Inferior parietal cortex (tissue), 1 donor: ENCODE results near the gene OR51B2.
"Not testable (repeated sequence)": the region's sequence is repeated elsewhere in the genome, so short reads cannot be mapped to it uniquely, and the experiment has no call there.

ENCODE experiments used
- DNase-seq: peaks from one replicate; pipeline ENCODE4 v3.0.0-alpha.2; 2016; ENCODE audit errors: extremely low spot score

Gene OR51B2

DNA sequence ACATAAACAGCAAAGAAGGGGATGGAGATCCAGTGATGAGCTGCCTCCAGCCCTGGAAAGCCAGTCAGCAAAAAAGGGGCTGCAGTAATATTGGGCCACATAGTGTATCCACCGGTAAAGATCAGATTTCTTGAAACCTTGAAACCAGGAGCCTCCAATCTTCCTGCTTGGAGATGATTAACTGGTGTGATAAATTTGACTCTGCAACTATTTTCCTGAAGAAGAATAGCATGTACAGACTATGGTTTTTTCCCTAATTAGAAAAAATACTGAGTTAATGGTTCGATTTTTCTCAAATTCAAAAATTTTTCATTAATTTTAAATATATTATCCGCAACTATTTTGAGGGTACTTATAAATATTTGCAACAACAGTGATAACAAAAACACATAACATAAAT lies at the start of gene OR51B2:
Gene OR51B2 (minus strand): TSS at position 101 of the 400 bp plus-strand sequence. CDS start 0 bp downstream, at position 101.
- DNase-seq: no peak

- no peak for DNase-seq
Observed at GRCh38 chr11:5369789-5370188, 45.7 kb upstream of the OR51B2 start.

DNA sequence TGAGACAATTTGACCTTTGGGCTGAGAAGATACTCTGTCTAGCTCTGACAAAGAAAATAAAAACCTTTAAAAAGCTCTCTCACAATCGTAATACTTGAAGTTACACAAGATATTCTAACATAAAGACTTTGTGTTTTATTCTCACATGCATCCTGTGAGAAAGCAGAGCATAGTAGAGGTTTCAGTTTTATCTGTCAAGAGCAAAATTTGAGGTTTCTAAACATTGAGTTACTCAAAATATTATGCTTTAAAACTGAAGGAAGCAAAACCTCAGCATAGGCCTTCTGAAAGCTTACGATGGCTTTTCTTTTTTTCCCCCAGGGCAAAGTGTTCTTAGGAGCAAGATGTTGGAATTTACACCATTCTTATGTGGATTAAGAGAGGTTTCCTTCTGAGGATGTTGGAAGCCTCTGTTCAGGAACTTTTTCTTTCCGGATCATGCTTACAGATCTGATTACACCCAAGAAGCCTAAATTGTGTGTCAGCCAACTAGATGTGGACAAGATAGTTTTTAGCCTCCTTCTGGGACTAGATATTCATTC lies 44.5 kb upstream of the OR51B2 start:
- no peak for DNase-seq

- DNase-seq: no peak
Observed at GRCh38 chr11:5367448-5368074, 43.5 kb upstream of the OR51B2 start.

DNA sequence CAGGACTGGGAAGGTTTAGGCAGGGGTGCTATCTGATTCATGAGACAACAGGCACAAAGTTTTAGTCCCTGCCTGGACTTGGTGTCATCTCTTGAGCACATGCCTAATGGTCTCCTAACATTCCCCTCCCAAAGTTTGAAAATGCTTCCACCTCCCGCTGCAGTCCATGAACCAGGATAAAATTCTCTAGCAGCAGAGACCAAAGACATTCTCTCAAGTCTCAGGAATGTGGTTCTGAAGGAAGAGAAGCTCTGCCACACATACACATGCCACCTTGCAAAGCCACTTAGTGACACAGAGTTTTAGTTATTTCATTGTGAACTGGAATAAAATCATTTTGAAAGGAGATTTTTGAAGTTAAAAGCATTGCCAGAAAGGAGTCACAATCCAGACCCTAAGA lies 42.8 kb upstream of the OR51B2 start:
- no peak for DNase-seq

- DNase-seq: not testable (repeated sequence)
Observed at GRCh38 chr11:5366365-5366764, 42.3 kb upstream of the OR51B2 start.

DNA sequence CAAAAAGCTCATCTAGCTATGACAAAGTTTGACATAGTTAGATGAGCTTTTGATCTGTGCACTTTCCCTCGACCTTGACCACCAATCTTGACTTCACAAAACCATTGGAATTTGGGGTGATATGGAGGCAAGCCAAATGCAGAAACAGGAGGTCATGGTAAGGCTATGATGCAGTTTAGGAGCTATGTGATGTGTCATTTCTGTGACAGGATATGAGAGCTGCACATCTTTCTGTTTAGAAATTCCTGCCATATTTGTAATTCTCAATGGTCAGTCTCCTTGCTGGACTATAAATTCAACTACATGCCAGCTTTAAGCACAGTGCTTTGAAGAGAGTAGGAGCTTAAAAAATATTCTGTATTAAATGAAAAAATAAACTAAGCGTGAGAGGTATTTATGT lies 40.1 kb upstream of the OR51B2 start:
- DNase-seq: no peak

DNA sequence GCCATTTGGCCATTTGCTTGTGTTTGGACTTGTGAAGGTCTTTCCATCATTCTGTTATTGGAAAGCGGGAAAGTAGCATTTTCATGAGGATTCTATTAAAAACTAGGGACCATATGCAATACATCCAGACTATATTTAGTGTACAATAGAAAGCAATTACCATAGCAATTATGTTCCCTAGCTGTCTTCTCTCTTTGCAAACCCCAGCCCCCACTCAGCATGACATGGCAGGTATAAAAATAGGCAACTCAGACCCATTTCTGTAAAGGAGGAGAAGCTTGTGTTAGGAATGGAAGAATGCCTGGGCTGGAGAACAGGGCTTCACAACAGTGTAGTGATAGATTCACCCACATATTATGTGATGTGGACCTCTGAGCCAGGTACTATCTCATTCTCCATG lies 39.6 kb upstream of the OR51B2 start:
- no peak for DNase-seq

GRCh38 chr11:5362017-5362625 lies 38.0 kb upstream of the OR51B2 start:
- DNase-seq: no peak

DNA sequence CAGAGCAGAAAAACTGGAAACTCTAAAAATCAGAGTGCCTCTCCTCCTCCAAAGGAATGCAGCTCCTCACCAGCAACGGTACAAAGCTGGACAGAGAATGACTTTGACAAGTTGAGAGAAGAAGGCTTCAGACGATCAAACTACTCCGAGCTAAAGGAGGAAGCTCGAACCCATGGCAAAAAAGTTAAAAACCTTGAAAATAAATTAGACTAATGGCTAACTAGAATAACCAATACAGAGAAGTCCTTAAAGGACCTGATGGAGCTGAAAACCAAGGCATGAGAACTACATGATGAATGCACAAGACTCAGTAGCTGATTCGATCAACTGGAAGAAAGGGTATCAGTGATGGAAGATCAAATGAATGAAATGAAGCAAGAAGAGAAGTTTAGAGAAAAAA lies 31.9 kb upstream of the OR51B2 start:
- not testable (repeated sequence) for DNase-seq

GRCh38 chr11:5351208-5351607 lies 27.1 kb upstream of the OR51B2 start, which contains the start of gene OR51B6:
OR51B6 (plus strand) TSS chr11:5351508; CDS start chr11:5351508, 0 bp downstream.
- DNase-seq: no peak

- no peak for DNase-seq
Observed at GRCh38 chr11:5349550-5349949, 25.5 kb upstream of the OR51B2 start.

- no peak for DNase-seq
Observed at GRCh38 chr11:5348551-5349194, 24.6 kb upstream of the OR51B2 start.

DNA sequence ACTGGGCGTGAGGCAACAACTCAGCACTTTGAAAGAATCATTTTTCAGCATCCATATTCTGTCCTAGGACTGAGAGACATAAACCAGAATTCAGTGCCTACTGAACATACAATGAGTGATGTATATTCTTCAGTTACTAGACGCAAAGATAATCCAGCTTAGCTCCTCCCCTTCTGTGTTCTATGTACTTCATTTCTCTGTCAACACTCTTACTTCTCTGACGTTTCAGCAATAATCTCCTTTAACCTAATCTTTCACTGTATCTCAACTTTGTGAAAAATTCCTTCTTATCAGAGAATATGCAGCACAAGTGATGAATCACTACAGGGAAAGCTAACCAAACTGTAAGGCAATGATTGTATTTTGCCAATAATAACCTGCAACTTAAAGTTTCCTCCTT lies 21.7 kb upstream of the OR51B2 start:
- DNase-seq: no peak

GRCh38 chr11:5343474-5344335 lies 19.6 kb upstream of the OR51B2 start, which contains the start of gene OR51B5:
OR51B5 (minus strand) TSS chr11:5343524; CDS start chr11:5343524, 0 bp downstream.
- no peak for DNase-seq

DNA sequence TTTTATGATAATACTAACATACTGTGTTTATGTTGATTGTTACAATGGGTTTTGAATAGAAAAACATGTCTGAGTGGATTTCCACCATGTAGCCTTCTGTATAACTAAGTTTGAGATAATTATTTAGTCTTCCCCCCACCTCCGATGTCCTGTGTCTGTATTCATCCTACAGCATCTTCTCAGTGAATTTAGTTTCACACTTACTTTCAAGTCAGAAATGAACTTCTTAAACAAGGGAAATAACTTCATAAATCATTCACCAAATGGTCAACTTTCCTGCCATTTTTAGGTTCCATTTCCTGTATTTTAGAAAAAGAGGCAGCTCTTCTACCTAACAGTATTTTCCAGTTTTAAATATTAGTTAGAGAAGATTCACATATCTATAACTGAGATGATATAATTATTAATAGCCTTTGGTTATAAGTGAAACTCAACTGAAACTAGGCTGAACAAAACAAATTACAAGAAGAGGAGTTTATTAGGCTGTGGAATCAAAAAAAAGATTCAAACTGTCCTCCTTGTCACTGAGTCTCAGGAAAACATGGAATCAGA lies 15.8 kb upstream of the OR51B2 start:
- DNase-seq: no peak

GRCh38 chr11:5337253-5337652 lies 13.2 kb upstream of the OR51B2 start:
- DNase-seq: not testable (repeated sequence)

- no peak for DNase-seq
Observed at GRCh38 chr11:5336331-5336730, 12.2 kb upstream of the OR51B2 start.

- no peak for DNase-seq
Observed at GRCh38 chr11:5335170-5335569, 11.1 kb upstream of the OR51B2 start.

DNA sequence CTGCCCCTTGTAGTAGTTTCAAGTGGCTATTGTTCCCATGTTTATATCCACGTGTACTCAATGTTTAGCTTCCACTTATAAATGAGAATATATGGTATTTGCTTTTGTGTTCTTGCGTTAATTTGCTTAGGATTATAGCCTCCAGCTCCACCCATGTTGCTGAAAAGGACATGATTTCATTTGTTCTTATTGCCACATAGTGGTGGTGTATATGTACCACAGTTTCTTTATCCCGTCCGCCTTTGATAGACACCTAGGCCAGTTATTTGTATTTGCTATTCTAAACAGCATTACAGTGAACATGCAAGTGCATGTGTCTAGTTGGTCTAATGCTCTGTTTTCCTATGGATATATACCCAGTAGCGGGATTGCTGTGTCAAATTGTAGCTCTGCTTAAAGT lies 6.8 kb downstream of the OR51B2 start:
- DNase-seq: no peak

DNA sequence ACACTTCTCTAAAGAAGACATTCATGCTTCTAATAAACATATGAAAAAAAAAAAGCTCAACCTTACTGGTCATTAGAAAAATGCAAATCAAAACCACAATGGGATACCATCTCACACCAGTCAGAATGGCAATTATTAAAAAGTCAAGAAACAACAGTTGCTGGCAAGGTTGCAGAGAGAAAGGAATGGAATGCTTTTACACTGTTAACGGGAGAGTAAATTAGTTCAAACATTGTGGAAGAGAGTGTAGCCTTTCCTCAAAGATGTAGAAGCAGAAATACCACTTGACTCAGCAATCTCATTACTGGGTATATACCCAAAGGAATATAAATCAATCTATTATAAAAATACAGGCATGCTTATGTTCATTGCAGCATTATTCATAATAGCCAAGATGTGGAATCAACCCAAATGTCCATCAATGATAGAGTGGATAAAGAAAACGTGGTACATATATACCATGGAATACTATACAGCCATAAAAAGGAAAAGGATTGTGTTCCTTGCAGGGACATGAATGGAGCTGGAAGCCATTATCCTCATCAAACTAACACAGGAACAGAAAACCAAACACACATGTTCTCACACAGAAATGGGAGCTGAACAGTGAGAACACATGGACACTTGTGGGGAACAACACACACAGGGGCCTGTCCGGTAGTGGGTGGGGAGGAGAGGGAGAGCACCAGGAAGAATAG lies 10.6 kb downstream of the OR51B2 start:
- not testable (repeated sequence) for DNase-seq
